ENCODE data around the gene UXT. TPM values are rescaled to one million over a fixed set of nuclear protein-coding genes. Genes with fewer than 3 reads are reported as not detected.
"Not testable (repeated sequence)": the region's sequence is repeated elsewhere in the genome, so short reads cannot be mapped to it uniquely, and the experiment has no call there.

The UXT gene
- total RNA-seq, 6 experiments from 2014 or later = 40.2 to 53.5 (median 49.5) TPM

- intact Hi-C loops (cut with DNase I) = no loop called here
- TF ChIP-seq POLR2A (IDR thresholded peaks at IDR 0.05) = no peak
- TF ChIP-seq CTCF (IDR thresholded peaks at IDR 0.05) = no peak
- no peak for ATAC-seq
- WGBS (ENCODE audit: insufficient coverage, low coverage, low lambda C conversion rate, missing lambda C conversion rate) = 80% methylated on average over 9 of the region's 14 CpGs
- no peaks in the 10 kb centered on the region for H3K4me1 ChIP-seq
- H3K36me3 ChIP-seq = no peaks in the 10 kb centered on the region
- H3K9me3 ChIP-seq = no peaks in the 10 kb centered on the region
- H3K27ac ChIP-seq = no peak overlapping the region
- no peak overlapping the region for H3K4me3 ChIP-seq
- DNase-seq = no peak
- H3K27me3 ChIP-seq = no peaks in the 10 kb centered on the region
These were observed 24.3 kb upstream of the UXT start for GRCh38 chrX:47683184-47683828.

GRCh38 chrX:47675959-47676859, 17.2 kb upstream of the UXT start:
- ATAC-seq; intact Hi-C loops (cut with DNase I); DNase-seq: not testable (repeated sequence)

GRCh38 chrX:47674776-47675175, 15.8 kb upstream of the UXT start:
- intact Hi-C loops (cut with DNase I) = no loop called here
- TF ChIP-seq CTCF (IDR thresholded peaks at IDR 0.05) (no peak), POLR2A (IDR thresholded peaks at IDR 0.05) (no peak)
- no peak overlapping the region for H3K27ac ChIP-seq
- 35% methylated on average over 2 of the region's 5 CpGs for WGBS (ENCODE audit: insufficient coverage, low coverage, low lambda C conversion rate, missing lambda C conversion rate)
- DNase-seq (no peak), ATAC-seq (no peak)
- no peaks in the 10 kb centered on the region for H3K9me3 ChIP-seq
- no peaks in the 10 kb centered on the region for H3K27me3 ChIP-seq
- H3K4me3 ChIP-seq = no peak overlapping the region
- no peaks in the 10 kb centered on the region for H3K36me3 ChIP-seq
- H3K4me1 ChIP-seq = no peaks in the 10 kb centered on the region

More at GRCh38 chrX:47675959-47676859, 17.2 kb upstream of the UXT start:
- H3K27ac ChIP-seq, H3K9me3 ChIP-seq, H3K36me3 ChIP-seq, H3K27me3 ChIP-seq, H3K4me3 ChIP-seq, H3K4me1 ChIP-seq: not testable (repeated sequence)
- WGBS (ENCODE audit: insufficient coverage, low coverage, low lambda C conversion rate, missing lambda C conversion rate) = 51% methylated on average over 7 of the region's 7 CpGs

- H3K4me3 ChIP-seq; intact Hi-C loops (cut with DNase I); H3K27ac ChIP-seq; DNase-seq; ATAC-seq; H3K4me1 ChIP-seq; H3K27me3 ChIP-seq; H3K36me3 ChIP-seq; H3K9me3 ChIP-seq: not testable (repeated sequence)
- 57% methylated on average over 4 of the region's 4 CpGs for WGBS (ENCODE audit: insufficient coverage, low coverage, low lambda C conversion rate, missing lambda C conversion rate)
These were observed 6.8 kb upstream of the UXT start for GRCh38 chrX:47665797-47666196.

GRCh38 chrX:47664737-47665136, 5.8 kb upstream of the UXT start:
- intact Hi-C loops (cut with DNase I) = no loop called here
- Histone ChIP-seq H3K9me3 (no peaks in the 10 kb centered on the region), H3K4me1 (no peaks in the 10 kb centered on the region), H3K27ac (no peak overlapping the region), H3K4me3 (no peak overlapping the region), H3K27me3 (no peaks in the 10 kb centered on the region), H3K36me3 (no peaks in the 10 kb centered on the region)
- DNase-seq (no peak), ATAC-seq (no peak)
- WGBS (ENCODE audit: insufficient coverage, low coverage, low lambda C conversion rate, missing lambda C conversion rate) = 56% methylated on average over 4 of the region's 5 CpGs
- TF ChIP-seq CTCF (IDR thresholded peaks at IDR 0.05) = no peak
- TF ChIP-seq POLR2A (IDR thresholded peaks at IDR 0.05) = no peak

Measured in right lobe of liver (tissue), 6 donors.